Upper lobe of right lung (tissue), 1 donor: ENCODE measurements around the gene ZBTB43. TPM values are rescaled to one million over a fixed set of nuclear protein-coding genes. Genes with fewer than 3 reads are reported as not detected.

Source experiments
- ATAC-seq: fragments of 200-7000 bp; cut with Tn5 transposase; one replicate; pipeline ENCODE4 v1.9.1; 2020; ENCODE audit warnings: mild to moderate bottlenecking, moderate library complexity
- DNase-seq: peaks from one replicate; pipeline ENCODE4 v3.0.0-alpha.2; 2020
- H3K27ac ChIP-seq: fragments of 200-600 bp; one replicate; pipeline ENCODE4 v1.8.0; 2022
- H3K27me3 ChIP-seq: fragments of 200-600 bp; one replicate; pipeline ENCODE4 v1.8.0; 2022; ENCODE audit warnings: mild to moderate bottlenecking
- H3K36me3 ChIP-seq: fragments of 200-600 bp; one replicate; pipeline ENCODE4 v1.8.0; 2022
- H3K4me1 ChIP-seq: fragments of 200-600 bp; one replicate; pipeline ENCODE4 v1.8.0; 2022
- H3K4me3 ChIP-seq: fragments of 200-600 bp; one replicate; pipeline ENCODE4 v1.8.0; 2022; ENCODE audit warnings: mild to moderate bottlenecking
- H3K9me3 ChIP-seq: fragments of 200-600 bp; one replicate; pipeline ENCODE4 v1.8.0; 2022
- intact Hi-C: fragments of 100-400 bp; cut with DNase I; formaldehyde crosslinking; loops from one replicate; pipeline ENCODE4 v1.11.0; 2022
- total RNA-seq: library from RNA; stranded (reverse); fragmentation: NEBNext Ultra II Directional; extraction: Animal tissue kit (Norgen Biotek cat#: 25700); gene quantifications from one replicate; pipeline ENCODE4 v1.2.1, GENCODE V29; 2021
- TF ChIP-seq, protein P1 (sequence below): fragments of 200-600 bp; IDR thresholded peaks from one replicate; pipeline ENCODE4 v1.8.0; 2022; ENCODE audit warnings: antibody characterized with exemption
- donor health status: DM: no; HTN: yes; CAD: no; lungs with severe emphysema.

Gene ZBTB43
- total RNA-seq, 1 donor from 2014 or later, result 24.9 TPM

GRCh38 chr9:126761274-126761673 is 43.6 kb upstream of the ZBTB43 start:
- no peak overlapping the region for H3K4me3 ChIP-seq
- H3K27me3 ChIP-seq, result peaks cover 16% of the 10 kb centered on the region
- H3K36me3 ChIP-seq, result no peaks in the 10 kb centered on the region
- TF ChIP-seq, protein P1, sequence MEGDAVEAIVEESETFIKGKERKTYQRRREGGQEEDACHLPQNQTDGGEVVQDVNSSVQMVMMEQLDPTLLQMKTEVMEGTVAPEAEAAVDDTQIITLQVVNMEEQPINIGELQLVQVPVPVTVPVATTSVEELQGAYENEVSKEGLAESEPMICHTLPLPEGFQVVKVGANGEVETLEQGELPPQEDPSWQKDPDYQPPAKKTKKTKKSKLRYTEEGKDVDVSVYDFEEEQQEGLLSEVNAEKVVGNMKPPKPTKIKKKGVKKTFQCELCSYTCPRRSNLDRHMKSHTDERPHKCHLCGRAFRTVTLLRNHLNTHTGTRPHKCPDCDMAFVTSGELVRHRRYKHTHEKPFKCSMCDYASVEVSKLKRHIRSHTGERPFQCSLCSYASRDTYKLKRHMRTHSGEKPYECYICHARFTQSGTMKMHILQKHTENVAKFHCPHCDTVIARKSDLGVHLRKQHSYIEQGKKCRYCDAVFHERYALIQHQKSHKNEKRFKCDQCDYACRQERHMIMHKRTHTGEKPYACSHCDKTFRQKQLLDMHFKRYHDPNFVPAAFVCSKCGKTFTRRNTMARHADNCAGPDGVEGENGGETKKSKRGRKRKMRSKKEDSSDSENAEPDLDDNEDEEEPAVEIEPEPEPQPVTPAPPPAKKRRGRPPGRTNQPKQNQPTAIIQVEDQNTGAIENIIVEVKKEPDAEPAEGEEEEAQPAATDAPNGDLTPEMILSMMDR, result no peak
- no peaks in the 10 kb centered on the region for H3K9me3 ChIP-seq
- intact Hi-C loops, result no loop called here
- DNase-seq (no peak), ATAC-seq (no peak)
- no peaks in the 10 kb centered on the region for H3K4me1 ChIP-seq
- no peak overlapping the region for H3K27ac ChIP-seq

- TF ChIP-seq, protein P1, result no peak
- no peak for ATAC-seq
- Histone ChIP-seq H3K4me3 (no peak overlapping the region), H3K4me1 (no peaks in the 10 kb centered on the region), H3K36me3 (no peaks in the 10 kb centered on the region), H3K9me3 (no peaks in the 10 kb centered on the region), H3K27me3 (peaks cover 17% of the 10 kb centered on the region), H3K27ac (no peak overlapping the region)
- DNase-seq, result no peak
- intact Hi-C loops, result no loop called here
Observed at GRCh38 chr9:126763130-126763764, 41.6 kb upstream of the ZBTB43 start.

DNA sequence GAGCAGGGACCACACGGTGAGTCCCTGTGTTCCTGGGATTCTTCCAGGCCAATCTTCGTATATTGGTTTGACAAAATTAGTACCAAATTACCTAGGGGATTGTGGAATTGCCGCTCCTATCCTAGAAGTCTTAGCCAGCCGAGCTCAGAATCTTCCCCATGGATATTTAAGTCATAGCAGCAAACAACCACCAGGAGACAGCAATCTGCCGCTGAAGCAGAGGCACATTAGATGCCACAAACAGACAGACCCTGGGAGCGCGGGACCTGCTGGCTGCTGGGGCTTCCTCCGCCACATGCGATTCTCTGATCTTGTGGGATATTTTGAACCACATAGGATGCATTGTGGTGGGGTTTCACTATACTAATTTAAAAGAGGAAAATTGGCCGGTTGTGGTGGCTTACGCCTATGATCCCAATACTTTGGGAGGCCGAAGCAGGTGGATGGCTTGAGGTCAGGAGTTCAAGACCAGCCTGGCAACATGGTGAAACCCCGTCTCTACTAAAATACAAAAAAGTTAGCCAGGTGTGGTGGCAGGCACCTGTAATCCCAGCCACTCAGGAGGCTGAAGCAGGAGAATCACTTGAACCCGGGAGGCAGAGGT is 31.7 kb upstream of the ZBTB43 start:
- Histone ChIP-seq H3K27me3 (peaks cover 31% of the 10 kb centered on the region), H3K9me3 (no peaks in the 10 kb centered on the region), H3K4me3 (no peak overlapping the region), H3K36me3 (no peaks in the 10 kb centered on the region), H3K4me1 (no peaks in the 10 kb centered on the region), H3K27ac (no peak overlapping the region)
- DNase-seq (peak; percentile 25), ATAC-seq (no peak)
- TF ChIP-seq, protein P1, result peak; percentile 34
- intact Hi-C loops, result no loop called here

DNA sequence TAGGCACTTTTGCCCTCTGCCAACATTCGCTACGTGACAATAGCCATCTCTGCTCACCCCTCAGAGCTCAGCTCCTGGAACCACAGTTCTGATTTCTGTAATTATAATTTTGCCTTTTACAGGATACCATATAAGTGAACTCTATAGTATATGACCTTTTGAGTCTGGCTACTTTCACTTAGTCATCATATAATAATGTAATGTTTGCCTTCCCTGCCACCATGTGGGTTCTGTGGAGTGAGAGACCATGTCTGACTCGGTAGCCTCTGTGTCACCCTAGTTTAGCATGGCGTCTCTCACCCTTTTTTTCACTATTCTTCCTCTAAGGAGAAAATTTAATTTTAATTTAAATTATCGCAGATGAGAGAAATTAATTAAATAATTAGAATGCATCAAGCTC is 28.9 kb upstream of the ZBTB43 start:
- Histone ChIP-seq H3K4me3 (no peak overlapping the region), H3K4me1 (no peaks in the 10 kb centered on the region), H3K36me3 (no peaks in the 10 kb centered on the region), H3K27ac (no peak overlapping the region), H3K9me3 (no peaks in the 10 kb centered on the region), H3K27me3 (peaks cover 46% of the 10 kb centered on the region)
- ATAC-seq, result no peak
- intact Hi-C loops, result no loop called here
- no peak for DNase-seq
- TF ChIP-seq, protein P1, result no peak

- Histone ChIP-seq H3K36me3 (no peaks in the 10 kb centered on the region), H3K27ac (no peak overlapping the region), H3K4me3 (no peak overlapping the region), H3K4me1 (no peaks in the 10 kb centered on the region), H3K9me3 (no peaks in the 10 kb centered on the region), H3K27me3 (peaks cover 41% of the 10 kb centered on the region)
- TF ChIP-seq, protein P1, result no peak
- intact Hi-C loops, result no loop called here
- DNase-seq (peak; percentile 50), ATAC-seq (peak; percentile 11)
Observed at GRCh38 chr9:126777733-126778132, 27.1 kb upstream of the ZBTB43 start.
